WTC11 (cell line): ENCODE results near the gene TSHZ1. TPM values are rescaled to one million over a fixed set of nuclear protein-coding genes. Genes with fewer than 3 reads are reported as not detected.

Experiments
- ATAC-seq: fragments of 200-7000 bp; cut with Tn5 transposase; 2 replicates; pipeline ENCODE4 v1.10.0; 2021; ENCODE audit warnings: mild to moderate bottlenecking, moderate library complexity
- CTCF ChIA-PET: fragments of 300-600 bp; sonication (Branson Sonifier 250); formaldehyde crosslinking; loops from one replicate; lab custom pipeline; 2021; ENCODE audit warnings: antibody characterized with exemption; lab: Charles Lee
- POLR2A ChIA-PET: fragments of 350-600 bp; sonication (Branson Sonifier 250); formaldehyde crosslinking; loops from one replicate; lab custom pipeline; 2021; ENCODE audit warnings: antibody characterized with exemption; lab: Charles Lee
- DNase-seq: peaks from one replicate; pipeline ENCODE4 v3.0.0; 2021; ENCODE audit warnings: low spot score
- H3K27ac Mint-ChIP-seq: 2 replicates; pipeline ENCODE4 v1.8.0; 2021; ENCODE audit warnings: mixed read lengths
- H3K27me3 Mint-ChIP-seq: 2 replicates; pipeline ENCODE4 v1.8.0; 2021; ENCODE audit warnings: low read depth, mild to moderate bottlenecking, moderate library complexity, mixed read lengths
- H3K36me3 Mint-ChIP-seq: 2 replicates; pipeline ENCODE4 v1.8.0; 2021; ENCODE audit warnings: mixed read lengths
- H3K4me1 Mint-ChIP-seq: 2 replicates; pipeline ENCODE4 v1.8.0; 2022; ENCODE audit warnings: mixed read lengths
- H3K4me3 Mint-ChIP-seq: 2 replicates; pipeline ENCODE4 v1.8.0; 2021; ENCODE audit warnings: mild to moderate bottlenecking, moderate library complexity, mixed read lengths
- H3K9me3 Mint-ChIP-seq: 2 replicates; pipeline ENCODE4 v1.8.0; 2021; ENCODE audit warnings: mixed read lengths
- GABPB1 ChIP-seq: sonication (generic); formaldehyde crosslinking; IDR thresholded peaks from 2 replicates; pipeline ENCODE4 v1.8.1; 2023; ENCODE audit warnings: mild to moderate bottlenecking, missing genetic modification reagents
- KAT7 ChIP-seq: sonication (generic); formaldehyde crosslinking; IDR thresholded peaks from 2 replicates; pipeline ENCODE4 v1.8.1; 2023; ENCODE audit warnings: missing genetic modification reagents, mild to moderate bottlenecking, borderline replicate concordance
- MXD4 ChIP-seq: fragments of 250-450 bp; sonication (Bioruptor Pico); IDR thresholded peaks from 2 replicates; pipeline ENCODE4 v1.8.0; 2021; ENCODE audit warnings: mild to moderate bottlenecking, moderate library complexity, borderline replicate concordance
- NR3C1 ChIP-seq: sonication (generic); formaldehyde crosslinking; conservative IDR thresholded peaks from 2 replicates; pipeline ENCODE4 v1.8.1; 2023; ENCODE audit warnings: low read depth, mild to moderate bottlenecking, missing genetic modification reagents
- OVOL2 ChIP-seq: fragments of 250-450 bp; sonication (Bioruptor Pico); IDR thresholded peaks from 2 replicates; pipeline ENCODE4 v1.9.0; 2021; ENCODE audit warnings: mild to moderate bottlenecking, borderline replicate concordance
- RELA ChIP-seq: sonication (generic); formaldehyde crosslinking; IDR thresholded peaks from 2 replicates; pipeline ENCODE4 v1.8.1; 2022; ENCODE audit warnings: missing genetic modification reagents, mild to moderate bottlenecking, borderline replicate concordance
- RORB ChIP-seq: fragments of 250-450 bp; sonication (Bioruptor Pico); IDR thresholded peaks from 2 replicates; pipeline ENCODE4 v1.9.0; 2021; ENCODE audit warnings: mild to moderate bottlenecking
- SMAD3 ChIP-seq: sonication (generic); formaldehyde crosslinking; IDR thresholded peaks from 2 replicates; pipeline ENCODE4 v1.8.0; 2022; ENCODE audit warnings: missing genetic modification reagents, mild to moderate bottlenecking, borderline replicate concordance
- TP53 ChIP-seq: sonication (generic); formaldehyde crosslinking; IDR thresholded peaks from 2 replicates; pipeline ENCODE4 v1.8.1; 2023; ENCODE audit warnings: mild to moderate bottlenecking, missing genetic modification reagents
- ZNF232 ChIP-seq: sonication (generic); formaldehyde crosslinking; IDR thresholded peaks from 2 replicates; pipeline ENCODE4 v1.8.0; 2022; ENCODE audit warnings: mild to moderate bottlenecking, missing genetic modification reagents
- ZNF263 ChIP-seq: sonication (generic); formaldehyde crosslinking; IDR thresholded peaks from 2 replicates; pipeline ENCODE4 v1.8.1; 2022; ENCODE audit warnings: low read depth, mild to moderate bottlenecking, moderate library complexity, missing genetic modification reagents
- ZNF396 ChIP-seq: fragments of 250-450 bp; sonication (Bioruptor Pico); IDR thresholded peaks from 2 replicates; pipeline ENCODE4 v1.8.0; 2021; ENCODE audit warnings: mild to moderate bottlenecking, moderate library complexity, borderline replicate concordance
- total RNA-seq: library from RNA; stranded (reverse); gene quantifications from 3 replicates; pipeline ENCODE4 v1.2.3, GENCODE V29; 2021
- TF ChIP-seq, protein P1 (sequence below): sonication (generic); formaldehyde crosslinking; IDR thresholded peaks from 2 replicates; pipeline ENCODE4 v1.8.0; 2022; ENCODE audit warnings: mild to moderate bottlenecking, missing genetic modification reagents
- TF ChIP-seq, protein P2 (sequence below): sonication (generic); formaldehyde crosslinking; IDR thresholded peaks from 2 replicates; pipeline ENCODE4 v1.8.0; 2023; ENCODE audit warnings: missing genetic modification reagents, mild to moderate bottlenecking, borderline replicate concordance
- TF ChIP-seq, protein P3 (sequence below): sonication (generic); formaldehyde crosslinking; IDR thresholded peaks from 2 replicates; pipeline ENCODE4 v1.8.1; 2023; ENCODE audit warnings: mild to moderate bottlenecking, missing genetic modification reagents, borderline replicate concordance
- TF ChIP-seq, protein P4 (sequence below): sonication (generic); formaldehyde crosslinking; IDR thresholded peaks from 2 replicates; pipeline ENCODE4 v1.8.1; 2023; ENCODE audit warnings: mild to moderate bottlenecking, missing genetic modification reagents
- TF ChIP-seq, protein P5 (sequence below): sonication (generic); formaldehyde crosslinking; IDR thresholded peaks from 2 replicates; pipeline ENCODE4 v1.8.1; 2022; ENCODE audit warnings: missing genetic modification reagents, borderline replicate concordance
- TF ChIP-seq, protein P6 (sequence below): sonication (generic); formaldehyde crosslinking; IDR thresholded peaks from 2 replicates; pipeline ENCODE4 v1.8.0; 2023; ENCODE audit warnings: missing genetic modification reagents
- TF ChIP-seq, protein P7 (sequence below): sonication (generic); formaldehyde crosslinking; IDR thresholded peaks from 2 replicates; pipeline ENCODE4 v1.8.0; 2022; ENCODE audit warnings: mild to moderate bottlenecking, missing genetic modification reagents

The TSHZ1 gene
- total RNA-seq, 1 experiment from 2014 or later, result 2.9 TPM

DNA sequence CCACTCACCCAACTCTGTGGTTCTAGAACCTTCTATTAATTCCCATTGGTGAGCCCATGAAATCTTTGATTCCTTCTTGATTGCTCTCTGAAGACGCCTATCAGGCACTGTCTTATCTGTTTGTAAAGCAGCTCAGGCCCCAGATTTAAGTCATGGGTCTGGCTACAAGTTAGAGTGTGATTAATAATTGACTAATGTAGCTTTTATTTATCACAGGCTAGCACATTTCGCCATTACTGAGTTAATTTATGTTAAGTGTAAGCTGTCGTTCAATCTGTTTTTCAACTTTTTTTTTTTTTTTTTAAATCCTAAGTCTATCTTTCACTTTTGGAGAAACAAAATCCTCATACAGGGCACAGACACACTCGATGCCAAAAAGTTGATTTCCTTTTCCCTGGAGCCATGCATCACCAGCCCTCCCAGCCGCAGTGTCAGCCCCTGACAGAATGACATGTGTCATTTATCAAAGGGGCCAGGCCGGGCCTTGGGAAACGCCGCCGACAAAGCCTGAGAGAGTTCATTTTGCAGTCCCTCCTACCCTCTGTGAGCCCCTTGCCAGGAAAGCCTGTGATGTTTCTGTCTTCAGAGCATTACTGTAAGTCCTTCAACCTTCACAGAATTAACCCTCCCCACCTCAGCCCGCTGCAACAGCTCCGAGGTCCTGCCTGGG, 15.8 kb downstream of the TSHZ1 start (continued):
- TF ChIP-seq, protein P1, sequence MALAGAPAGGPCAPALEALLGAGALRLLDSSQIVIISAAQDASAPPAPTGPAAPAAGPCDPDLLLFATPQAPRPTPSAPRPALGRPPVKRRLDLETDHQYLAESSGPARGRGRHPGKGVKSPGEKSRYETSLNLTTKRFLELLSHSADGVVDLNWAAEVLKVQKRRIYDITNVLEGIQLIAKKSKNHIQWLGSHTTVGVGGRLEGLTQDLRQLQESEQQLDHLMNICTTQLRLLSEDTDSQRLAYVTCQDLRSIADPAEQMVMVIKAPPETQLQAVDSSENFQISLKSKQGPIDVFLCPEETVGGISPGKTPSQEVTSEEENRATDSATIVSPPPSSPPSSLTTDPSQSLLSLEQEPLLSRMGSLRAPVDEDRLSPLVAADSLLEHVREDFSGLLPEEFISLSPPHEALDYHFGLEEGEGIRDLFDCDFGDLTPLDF (CRISPR knock-in tag), result no peak
- TF ChIP-seq NR3C1 (no peak), GABPB1 (CRISPR knock-in tag) (no peak)
- TF ChIP-seq, protein P2, sequence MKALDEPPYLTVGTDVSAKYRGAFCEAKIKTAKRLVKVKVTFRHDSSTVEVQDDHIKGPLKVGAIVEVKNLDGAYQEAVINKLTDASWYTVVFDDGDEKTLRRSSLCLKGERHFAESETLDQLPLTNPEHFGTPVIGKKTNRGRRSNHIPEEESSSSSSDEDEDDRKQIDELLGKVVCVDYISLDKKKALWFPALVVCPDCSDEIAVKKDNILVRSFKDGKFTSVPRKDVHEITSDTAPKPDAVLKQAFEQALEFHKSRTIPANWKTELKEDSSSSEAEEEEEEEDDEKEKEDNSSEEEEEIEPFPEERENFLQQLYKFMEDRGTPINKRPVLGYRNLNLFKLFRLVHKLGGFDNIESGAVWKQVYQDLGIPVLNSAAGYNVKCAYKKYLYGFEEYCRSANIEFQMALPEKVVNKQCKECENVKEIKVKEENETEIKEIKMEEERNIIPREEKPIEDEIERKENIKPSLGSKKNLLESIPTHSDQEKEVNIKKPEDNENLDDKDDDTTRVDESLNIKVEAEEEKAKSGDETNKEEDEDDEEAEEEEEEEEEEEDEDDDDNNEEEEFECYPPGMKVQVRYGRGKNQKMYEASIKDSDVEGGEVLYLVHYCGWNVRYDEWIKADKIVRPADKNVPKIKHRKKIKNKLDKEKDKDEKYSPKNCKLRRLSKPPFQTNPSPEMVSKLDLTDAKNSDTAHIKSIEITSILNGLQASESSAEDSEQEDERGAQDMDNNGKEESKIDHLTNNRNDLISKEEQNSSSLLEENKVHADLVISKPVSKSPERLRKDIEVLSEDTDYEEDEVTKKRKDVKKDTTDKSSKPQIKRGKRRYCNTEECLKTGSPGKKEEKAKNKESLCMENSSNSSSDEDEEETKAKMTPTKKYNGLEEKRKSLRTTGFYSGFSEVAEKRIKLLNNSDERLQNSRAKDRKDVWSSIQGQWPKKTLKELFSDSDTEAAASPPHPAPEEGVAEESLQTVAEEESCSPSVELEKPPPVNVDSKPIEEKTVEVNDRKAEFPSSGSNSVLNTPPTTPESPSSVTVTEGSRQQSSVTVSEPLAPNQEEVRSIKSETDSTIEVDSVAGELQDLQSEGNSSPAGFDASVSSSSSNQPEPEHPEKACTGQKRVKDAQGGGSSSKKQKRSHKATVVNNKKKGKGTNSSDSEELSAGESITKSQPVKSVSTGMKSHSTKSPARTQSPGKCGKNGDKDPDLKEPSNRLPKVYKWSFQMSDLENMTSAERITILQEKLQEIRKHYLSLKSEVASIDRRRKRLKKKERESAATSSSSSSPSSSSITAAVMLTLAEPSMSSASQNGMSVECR, result no peak
- TF ChIP-seq, all 79 proteins: peak for 0

DNA sequence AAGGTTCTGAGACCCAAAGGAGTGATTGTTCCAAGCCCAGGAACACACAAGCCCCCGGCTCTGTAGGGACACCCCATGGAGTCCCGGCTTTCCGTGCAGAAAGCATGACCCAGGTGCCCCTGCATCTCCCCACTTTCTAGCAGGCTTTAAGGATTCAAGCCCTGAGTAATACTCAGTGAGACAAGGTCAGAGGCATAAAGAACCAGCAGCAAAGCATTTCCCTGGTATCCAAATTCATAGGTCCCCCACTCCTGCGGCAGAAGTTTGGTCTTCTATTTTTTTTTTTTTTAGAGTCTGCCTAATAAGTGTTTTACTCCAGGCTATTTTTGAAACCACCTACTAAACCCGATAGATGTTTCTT, 16.3 kb downstream of the TSHZ1 start:
- H3K36me3 Mint-ChIP-seq, result no peaks in the 10 kb centered on the region
- ChIA-PET POLR2A (no interaction called here), CTCF (no interaction called here)
- H3K9me3 Mint-ChIP-seq, result no peaks in the 10 kb centered on the region
- H3K4me3 Mint-ChIP-seq, result no peak overlapping the region
- H3K27ac Mint-ChIP-seq, result no peak overlapping the region
- ATAC-seq, result no peak
- no peaks in the 10 kb centered on the region for H3K27me3 Mint-ChIP-seq
- DNase-seq, result no peak
- H3K4me1 Mint-ChIP-seq, result peaks cover 14% of the 10 kb centered on the region
- no peak for TF ChIP-seq RELA (CRISPR knock-in tag)
- no peak for TF ChIP-seq ZNF396 (CRISPR knock-in tag)
- no peak for TF ChIP-seq SMAD3 (CRISPR knock-in tag)
- TF ChIP-seq ZNF232 (CRISPR knock-in tag), result no peak
- TF ChIP-seq, protein P3, sequence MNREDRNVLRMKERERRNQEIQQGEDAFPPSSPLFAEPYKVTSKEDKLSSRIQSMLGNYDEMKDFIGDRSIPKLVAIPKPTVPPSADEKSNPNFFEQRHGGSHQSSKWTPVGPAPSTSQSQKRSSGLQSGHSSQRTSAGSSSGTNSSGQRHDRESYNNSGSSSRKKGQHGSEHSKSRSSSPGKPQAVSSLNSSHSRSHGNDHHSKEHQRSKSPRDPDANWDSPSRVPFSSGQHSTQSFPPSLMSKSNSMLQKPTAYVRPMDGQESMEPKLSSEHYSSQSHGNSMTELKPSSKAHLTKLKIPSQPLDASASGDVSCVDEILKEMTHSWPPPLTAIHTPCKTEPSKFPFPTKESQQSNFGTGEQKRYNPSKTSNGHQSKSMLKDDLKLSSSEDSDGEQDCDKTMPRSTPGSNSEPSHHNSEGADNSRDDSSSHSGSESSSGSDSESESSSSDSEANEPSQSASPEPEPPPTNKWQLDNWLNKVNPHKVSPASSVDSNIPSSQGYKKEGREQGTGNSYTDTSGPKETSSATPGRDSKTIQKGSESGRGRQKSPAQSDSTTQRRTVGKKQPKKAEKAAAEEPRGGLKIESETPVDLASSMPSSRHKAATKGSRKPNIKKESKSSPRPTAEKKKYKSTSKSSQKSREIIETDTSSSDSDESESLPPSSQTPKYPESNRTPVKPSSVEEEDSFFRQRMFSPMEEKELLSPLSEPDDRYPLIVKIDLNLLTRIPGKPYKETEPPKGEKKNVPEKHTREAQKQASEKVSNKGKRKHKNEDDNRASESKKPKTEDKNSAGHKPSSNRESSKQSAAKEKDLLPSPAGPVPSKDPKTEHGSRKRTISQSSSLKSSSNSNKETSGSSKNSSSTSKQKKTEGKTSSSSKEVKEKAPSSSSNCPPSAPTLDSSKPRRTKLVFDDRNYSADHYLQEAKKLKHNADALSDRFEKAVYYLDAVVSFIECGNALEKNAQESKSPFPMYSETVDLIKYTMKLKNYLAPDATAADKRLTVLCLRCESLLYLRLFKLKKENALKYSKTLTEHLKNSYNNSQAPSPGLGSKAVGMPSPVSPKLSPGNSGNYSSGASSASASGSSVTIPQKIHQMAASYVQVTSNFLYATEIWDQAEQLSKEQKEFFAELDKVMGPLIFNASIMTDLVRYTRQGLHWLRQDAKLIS (CRISPR knock-in tag), result no peak
- TF ChIP-seq OVOL2 (CRISPR knock-in tag), result no peak
- TF ChIP-seq, protein P4, sequence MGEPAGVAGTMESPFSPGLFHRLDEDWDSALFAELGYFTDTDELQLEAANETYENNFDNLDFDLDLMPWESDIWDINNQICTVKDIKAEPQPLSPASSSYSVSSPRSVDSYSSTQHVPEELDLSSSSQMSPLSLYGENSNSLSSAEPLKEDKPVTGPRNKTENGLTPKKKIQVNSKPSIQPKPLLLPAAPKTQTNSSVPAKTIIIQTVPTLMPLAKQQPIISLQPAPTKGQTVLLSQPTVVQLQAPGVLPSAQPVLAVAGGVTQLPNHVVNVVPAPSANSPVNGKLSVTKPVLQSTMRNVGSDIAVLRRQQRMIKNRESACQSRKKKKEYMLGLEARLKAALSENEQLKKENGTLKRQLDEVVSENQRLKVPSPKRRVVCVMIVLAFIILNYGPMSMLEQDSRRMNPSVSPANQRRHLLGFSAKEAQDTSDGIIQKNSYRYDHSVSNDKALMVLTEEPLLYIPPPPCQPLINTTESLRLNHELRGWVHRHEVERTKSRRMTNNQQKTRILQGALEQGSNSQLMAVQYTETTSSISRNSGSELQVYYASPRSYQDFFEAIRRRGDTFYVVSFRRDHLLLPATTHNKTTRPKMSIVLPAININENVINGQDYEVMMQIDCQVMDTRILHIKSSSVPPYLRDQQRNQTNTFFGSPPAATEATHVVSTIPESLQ (CRISPR knock-in tag), result no peak
- TF ChIP-seq, protein P5, sequence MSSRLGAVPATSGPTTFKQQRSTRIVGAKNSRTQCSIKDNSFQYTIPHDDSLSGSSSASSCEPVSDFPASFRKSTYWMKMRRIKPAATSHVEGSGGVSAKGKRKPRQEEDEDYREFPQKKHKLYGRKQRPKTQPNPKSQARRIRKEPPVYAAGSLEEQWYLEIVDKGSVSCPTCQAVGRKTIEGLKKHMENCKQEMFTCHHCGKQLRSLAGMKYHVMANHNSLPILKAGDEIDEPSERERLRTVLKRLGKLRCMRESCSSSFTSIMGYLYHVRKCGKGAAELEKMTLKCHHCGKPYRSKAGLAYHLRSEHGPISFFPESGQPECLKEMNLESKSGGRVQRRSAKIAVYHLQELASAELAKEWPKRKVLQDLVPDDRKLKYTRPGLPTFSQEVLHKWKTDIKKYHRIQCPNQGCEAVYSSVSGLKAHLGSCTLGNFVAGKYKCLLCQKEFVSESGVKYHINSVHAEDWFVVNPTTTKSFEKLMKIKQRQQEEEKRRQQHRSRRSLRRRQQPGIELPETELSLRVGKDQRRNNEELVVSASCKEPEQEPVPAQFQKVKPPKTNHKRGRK, result no peak
- no peak for TF ChIP-seq KAT7 (CRISPR knock-in tag)
- no peak for TF ChIP-seq MXD4 (CRISPR knock-in tag)
- TF ChIP-seq TP53 (CRISPR knock-in tag), result no peak
- TF ChIP-seq, protein P6, sequence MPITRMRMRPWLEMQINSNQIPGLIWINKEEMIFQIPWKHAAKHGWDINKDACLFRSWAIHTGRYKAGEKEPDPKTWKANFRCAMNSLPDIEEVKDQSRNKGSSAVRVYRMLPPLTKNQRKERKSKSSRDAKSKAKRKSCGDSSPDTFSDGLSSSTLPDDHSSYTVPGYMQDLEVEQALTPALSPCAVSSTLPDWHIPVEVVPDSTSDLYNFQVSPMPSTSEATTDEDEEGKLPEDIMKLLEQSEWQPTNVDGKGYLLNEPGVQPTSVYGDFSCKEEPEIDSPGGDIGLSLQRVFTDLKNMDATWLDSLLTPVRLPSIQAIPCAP (CRISPR knock-in tag), result no peak
- TF ChIP-seq, protein P7, sequence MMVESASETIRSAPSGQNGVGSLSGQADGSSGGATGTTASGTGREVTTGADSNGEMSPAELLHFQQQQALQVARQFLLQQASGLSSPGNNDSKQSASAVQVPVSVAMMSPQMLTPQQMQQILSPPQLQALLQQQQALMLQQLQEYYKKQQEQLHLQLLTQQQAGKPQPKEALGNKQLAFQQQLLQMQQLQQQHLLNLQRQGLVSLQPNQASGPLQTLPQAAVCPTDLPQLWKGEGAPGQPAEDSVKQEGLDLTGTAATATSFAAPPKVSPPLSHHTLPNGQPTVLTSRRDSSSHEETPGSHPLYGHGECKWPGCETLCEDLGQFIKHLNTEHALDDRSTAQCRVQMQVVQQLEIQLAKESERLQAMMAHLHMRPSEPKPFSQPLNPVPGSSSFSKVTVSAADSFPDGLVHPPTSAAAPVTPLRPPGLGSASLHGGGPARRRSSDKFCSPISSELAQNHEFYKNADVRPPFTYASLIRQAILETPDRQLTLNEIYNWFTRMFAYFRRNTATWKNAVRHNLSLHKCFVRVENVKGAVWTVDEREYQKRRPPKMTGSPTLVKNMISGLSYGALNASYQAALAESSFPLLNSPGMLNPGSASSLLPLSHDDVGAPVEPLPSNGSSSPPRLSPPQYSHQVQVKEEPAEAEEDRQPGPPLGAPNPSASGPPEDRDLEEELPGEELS (CRISPR knock-in tag), result no peak
- no peak for TF ChIP-seq ZNF263
- no peak for TF ChIP-seq RORB
